Panc1 (cell line): ENCODE measurements around the gene ZNF410. TPM values are rescaled to one million over a fixed set of nuclear protein-coding genes. Genes with fewer than 3 reads are reported as not detected.

Experiments used
- ATAC-seq: fragments of 200-7000 bp; cut with Tn5 transposase; 2 replicates; pipeline ENCODE4 v1.9.1; 2020; ENCODE audit warnings: mild to moderate bottlenecking, moderate library complexity
- BruUV-seq: library from RNA; stranded (reverse); fragments of 400-500 nt; replicated peaks from 2 replicates; lab custom pipeline; 2021; lab: Mats Ljungman, UMichigan
- CTCF ChIA-PET: fragments of 300-600 bp; sonication (Branson Sonifier 250); formaldehyde crosslinking; loops from one replicate; lab custom pipeline; 2022; ENCODE audit warnings: antibody characterized with exemption; lab: Charles Lee
- POLR2A ChIA-PET: fragments of 300-600 bp; sonication (Branson Sonifier 250); formaldehyde crosslinking; loops from one replicate; lab custom pipeline; 2022; ENCODE audit warnings: antibody characterized with exemption; lab: Charles Lee
- DNase-seq: peaks from one replicate; pipeline ENCODE4 v3.0.0-alpha.2; 2010; ENCODE audit warnings: low read depth, low spot score
- H3K27ac ChIP-seq: 2 replicates; pipeline ENCODE4 v1.5.1; 2011; ENCODE audit warnings: mild to moderate bottlenecking, low read length, inconsistent platforms
- H3K27me3 ChIP-seq: fragments of 200-500 bp; sonication (Bioruptor generic); 2 replicates; pipeline ENCODE4 v1.6.0; 2014; ENCODE audit warnings: low read length, inconsistent platforms; ENCODE audit not compliant: control insufficient read depth, insufficient read depth
- H3K36me3 ChIP-seq: fragments of 200-500 bp; sonication (Bioruptor generic); 2 replicates; pipeline ENCODE4 v1.5.1; 2014; ENCODE audit warnings: inconsistent platforms, mild to moderate bottlenecking, low read length, moderate library complexity; ENCODE audit not compliant: control insufficient read depth, insufficient read depth
- H3K4me1 ChIP-seq: 2 replicates; pipeline ENCODE4 v1.5.1; 2011; ENCODE audit warnings: inconsistent platforms, mild to moderate bottlenecking, low read length, moderate library complexity; ENCODE audit not compliant: control insufficient read depth, insufficient read depth
- H3K4me3 ChIP-seq, 2 experiments: 2 replicates each; pipeline ENCODE4 v1.5.1; 2011 to 2012; ENCODE audit warnings: low read depth in 2 of 2, low read length in 2 of 2, mild to moderate bottlenecking in 2 of 2, inconsistent platforms in 1 of 2, moderate library complexity in 1 of 2
- H3K9me3 ChIP-seq: fragments of 200-500 bp; sonication (Bioruptor generic); 2 replicates; pipeline ENCODE4 v1.5.1; 2014; ENCODE audit warnings: low read depth, mild to moderate bottlenecking, inconsistent platforms, low read length, moderate library complexity; ENCODE audit not compliant: control insufficient read depth, insufficient read depth
- CTCF ChIP-seq: fragments of 450-650 bp; IDR thresholded peaks from 2 replicates; pipeline ENCODE4 v1.5.1; 2017; ENCODE audit warnings: mild to moderate bottlenecking
- POLR2AphosphoS5 ChIP-seq: IDR thresholded peaks from 2 replicates; pipeline ENCODE4 v1.6.1; 2012; ENCODE audit warnings: mild to moderate bottlenecking, low read depth, low read length, moderate library complexity
- SIN3A ChIP-seq: IDR thresholded peaks from 2 replicates; pipeline ENCODE4 v1.6.1; 2012; ENCODE audit warnings: low read depth, mild to moderate bottlenecking, low read length, moderate library complexity, borderline replicate concordance; ENCODE audit not compliant: insufficient read depth
- TCF7L2 ChIP-seq: IDR thresholded peaks from 2 replicates; pipeline ENCODE4 v1.6.1; 2011; ENCODE audit warnings: mild to moderate bottlenecking, low read depth, low read length, inconsistent platforms
- in situ Hi-C: cut with HindIII; loops from 2 replicates; pipeline ENCODE4 v1.10.0; 2016; ENCODE audit warnings: low sequenced_read_pairs, low pct_unique_long_range_greater_than_20kb
- intact Hi-C: fragments of 100-400 bp; cut with micrococcal nuclease; formaldehyde crosslinking; loops from one replicate; pipeline ENCODE4 v1.10.0; 2022; ENCODE audit not compliant: unreplicated experiment
- total RNA-seq: library from RNA; stranded (reverse); gene quantifications from one replicate; pipeline ENCODE4 v1.2.1, GENCODE V29; 2021; ENCODE audit not compliant: unreplicated experiment
- TF ChIP-seq, protein P1 (sequence below), 2 experiments: IDR thresholded peaks; 2 replicates each; pipeline ENCODE4 v1.6.1; 2011 to 2012; ENCODE audit warnings: low read depth in 2 of 2, control low read depth in 1 of 2, low read length in 1 of 2, mild to moderate bottlenecking in 1 of 2, moderate library complexity in 1 of 2; ENCODE audit not compliant: insufficient read depth in 1 of 2

ZNF410 gene
- total RNA-seq, 1 experiment from 2014 or later: 31.2 TPM

GRCh38 chr14:73976125-73976524, 89.5 kb downstream of the ZNF410 start:
- Histone ChIP-seq H3K27ac (no peak overlapping the region), H3K36me3 (no peaks in the 10 kb centered on the region; the same call in 1 of the 2 replicates), H3K4me1 (no peaks in the 10 kb centered on the region), H3K9me3 (no peaks in the 10 kb centered on the region), H3K4me3 (no peak overlapping the region), H3K27me3 (no peaks in the 10 kb centered on the region)
- no TSS peak for BruUV-seq
- POLR2A ChIA-PET: no interaction called here
- ATAC-seq (no peak), DNase-seq (no peak)
- intact Hi-C loops (no loop called here), in situ Hi-C loops (no loop called here)
- CTCF ChIA-PET: interaction anchor here (0.6 kb wide), 1 partner anchor 286 kb away, joined by 4 read pairs; no protein-coding TSS in a partner anchor
- TF ChIP-seq POLR2AphosphoS5 (no peak), TCF7L2 (no peak), CTCF (no peak), SIN3A (no peak)
- TF ChIP-seq, protein P1, sequence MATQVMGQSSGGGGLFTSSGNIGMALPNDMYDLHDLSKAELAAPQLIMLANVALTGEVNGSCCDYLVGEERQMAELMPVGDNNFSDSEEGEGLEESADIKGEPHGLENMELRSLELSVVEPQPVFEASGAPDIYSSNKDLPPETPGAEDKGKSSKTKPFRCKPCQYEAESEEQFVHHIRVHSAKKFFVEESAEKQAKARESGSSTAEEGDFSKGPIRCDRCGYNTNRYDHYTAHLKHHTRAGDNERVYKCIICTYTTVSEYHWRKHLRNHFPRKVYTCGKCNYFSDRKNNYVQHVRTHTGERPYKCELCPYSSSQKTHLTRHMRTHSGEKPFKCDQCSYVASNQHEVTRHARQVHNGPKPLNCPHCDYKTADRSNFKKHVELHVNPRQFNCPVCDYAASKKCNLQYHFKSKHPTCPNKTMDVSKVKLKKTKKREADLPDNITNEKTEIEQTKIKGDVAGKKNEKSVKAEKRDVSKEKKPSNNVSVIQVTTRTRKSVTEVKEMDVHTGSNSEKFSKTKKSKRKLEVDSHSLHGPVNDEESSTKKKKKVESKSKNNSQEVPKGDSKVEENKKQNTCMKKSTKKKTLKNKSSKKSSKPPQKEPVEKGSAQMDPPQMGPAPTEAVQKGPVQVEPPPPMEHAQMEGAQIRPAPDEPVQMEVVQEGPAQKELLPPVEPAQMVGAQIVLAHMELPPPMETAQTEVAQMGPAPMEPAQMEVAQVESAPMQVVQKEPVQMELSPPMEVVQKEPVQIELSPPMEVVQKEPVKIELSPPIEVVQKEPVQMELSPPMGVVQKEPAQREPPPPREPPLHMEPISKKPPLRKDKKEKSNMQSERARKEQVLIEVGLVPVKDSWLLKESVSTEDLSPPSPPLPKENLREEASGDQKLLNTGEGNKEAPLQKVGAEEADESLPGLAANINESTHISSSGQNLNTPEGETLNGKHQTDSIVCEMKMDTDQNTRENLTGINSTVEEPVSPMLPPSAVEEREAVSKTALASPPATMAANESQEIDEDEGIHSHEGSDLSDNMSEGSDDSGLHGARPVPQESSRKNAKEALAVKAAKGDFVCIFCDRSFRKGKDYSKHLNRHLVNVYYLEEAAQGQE (IDR thresholded peaks at IDR 0.05; ENCODE audit: insufficient read depth in 1 of 2, low read depth in 2 of 2, low read length in 1 of 2): no peak

GRCh38 chr14:73977896-73978295, 91.2 kb downstream of the ZNF410 start:
- no peak for DNase-seq
- in situ Hi-C loops (no loop called here), intact Hi-C loops (no loop called here)
- CTCF ChIA-PET: no interaction called here
- Histone ChIP-seq H3K9me3 (no peaks in the 10 kb centered on the region), H3K27ac (no peak overlapping the region), H3K4me1 (no peaks in the 10 kb centered on the region), H3K27me3 (no peaks in the 10 kb centered on the region), H3K4me3 (no peak overlapping the region), H3K36me3 (no peaks in the 10 kb centered on the region; the same call in 1 of the 2 replicates)
- BruUV-seq: no TSS peak
- POLR2A ChIA-PET: no interaction called here
- TF ChIP-seq, protein P1 (IDR thresholded peaks at IDR 0.05; ENCODE audit: insufficient read depth in 1 of 2, low read depth in 2 of 2, low read length in 1 of 2): no peak
- TF ChIP-seq POLR2AphosphoS5 (no peak), SIN3A (no peak), TCF7L2 (no peak), CTCF (no peak)
- no peak for ATAC-seq
